ENCODE measurements around the gene PIGP. TPM values are rescaled to one million over a fixed set of nuclear protein-coding genes. Genes with fewer than 3 reads are reported as not detected.
"Not testable (repeated sequence)": the region's sequence is repeated elsewhere in the genome, so short reads cannot be mapped to it uniquely, and the experiment has no call there.

The PIGP gene
- total RNA-seq, 1 experiment from 2014 or later: 13.2 TPM

DNA sequence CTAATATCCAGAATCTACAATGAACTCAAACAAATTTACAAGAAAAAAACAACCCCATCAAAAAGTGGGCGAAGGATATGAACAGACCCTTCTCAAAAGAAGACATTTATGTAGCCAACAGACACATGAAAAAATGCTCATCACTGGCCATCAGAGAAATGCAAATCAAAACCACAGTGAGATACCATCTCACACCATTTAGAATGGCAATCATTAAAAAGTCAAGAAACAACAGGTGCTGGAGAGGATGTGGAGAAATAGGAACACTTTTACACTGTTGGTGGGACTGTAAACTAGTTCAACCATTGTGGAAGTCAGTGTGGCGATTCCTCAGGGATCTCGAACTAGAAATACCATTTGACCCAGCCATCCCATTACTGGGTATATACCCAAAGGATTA, 41.4 kb upstream of the PIGP start:
- not testable (repeated sequence) for H2AFZ ChIP-seq (ENCODE audit: low read length); H3K14ac ChIP-seq (ENCODE audit: insufficient read depth, low read length); H3K23me2 ChIP-seq (ENCODE audit: insufficient read length, low read depth, low read length, poor library complexity, severe bottlenecking); H3K79me2 ChIP-seq (ENCODE audit: insufficient read depth, low read length); H3K4me1 ChIP-seq (ENCODE audit: insufficient read depth, low read length); H2BK15ac ChIP-seq (ENCODE audit: low read depth, low read length); H3T11ph ChIP-seq (ENCODE audit: low read length); H3K23ac ChIP-seq (ENCODE audit: insufficient read length, low read depth, low read length); H3K4me1 Mint-ChIP-seq; DNase-seq; H3K27ac Mint-ChIP-seq; H2AK5ac ChIP-seq (ENCODE audit: insufficient read length, low read length); H3K4ac ChIP-seq (ENCODE audit: low read depth, low read length); H2BK12ac ChIP-seq (ENCODE audit: insufficient read length, low read depth, low read length); H3K9ac ChIP-seq (ENCODE audit: extremely low read depth, insufficient read length, low read length); H2BK20ac ChIP-seq (ENCODE audit: low read depth, low read length, poor library complexity, severe bottlenecking); H3K4me3 Mint-ChIP-seq; H3K27me3 ChIP-seq (ENCODE audit: insufficient read depth, low read length); H3K9me3 ChIP-seq (ENCODE audit: control insufficient read depth, low read depth, low read length); H3K79me1 ChIP-seq (ENCODE audit: insufficient read depth, low read depth, low read length, poor library complexity, severe bottlenecking); H3K27ac ChIP-seq (ENCODE audit: insufficient read length, low read depth, low read length); H4K91ac ChIP-seq (ENCODE audit: insufficient read length, low read depth, low read length); H2BK5ac ChIP-seq (ENCODE audit: insufficient read length, low read length); H3K27me3 Mint-ChIP-seq (ENCODE audit: low read depth); H4K8ac ChIP-seq (replicated peaks; ENCODE audit: insufficient read length, low read depth, low read length); H3K56ac ChIP-seq (ENCODE audit: insufficient read length, low read depth, low read length); H3K4me2 ChIP-seq (ENCODE audit: insufficient read depth, insufficient read length, low read length); H4K5ac ChIP-seq (ENCODE audit: insufficient read length, low read depth, low read length); H4K20me1 ChIP-seq (ENCODE audit: control insufficient read depth, insufficient read depth, insufficient read length); H2BK120ac ChIP-seq (ENCODE audit: low read depth, low read length, poor library complexity, severe bottlenecking); H3K18ac ChIP-seq (ENCODE audit: insufficient read length, low read depth, low read length)
- H3K36me3 Mint-ChIP-seq (ENCODE audit: insufficient read depth in 1 of 3, low read depth in 3 of 3): peaks cover 14 to 22% (median 15%) of the 10 kb centered on the region in 3 experiments
- no CpG with 5 or more reads among the region's 3 CpGs for WGBS (ENCODE audit: extremely low coverage, insufficient read length, low lambda C conversion rate)
- H3K9me3 Mint-ChIP-seq: peaks cover 25 to 27% of the 10 kb centered on the region in 2 experiments

GRCh38 chr21:37111029-37111428, 38.2 kb upstream of the PIGP start:
- not testable (repeated sequence) for H3K14ac ChIP-seq (ENCODE audit: insufficient read depth, low read length); DNase-seq; H3K18ac ChIP-seq (ENCODE audit: insufficient read length, low read depth, low read length); H3K23ac ChIP-seq (ENCODE audit: insufficient read length, low read depth, low read length); H4K91ac ChIP-seq (ENCODE audit: insufficient read length, low read depth, low read length); H2BK20ac ChIP-seq (ENCODE audit: low read depth, low read length, poor library complexity, severe bottlenecking); H3K79me1 ChIP-seq (ENCODE audit: insufficient read depth, low read depth, low read length, poor library complexity, severe bottlenecking); H3K79me2 ChIP-seq (ENCODE audit: insufficient read depth, low read length); H2AK5ac ChIP-seq (ENCODE audit: insufficient read length, low read length); H2AFZ ChIP-seq (ENCODE audit: low read length); H3K23me2 ChIP-seq (ENCODE audit: insufficient read length, low read depth, low read length, poor library complexity, severe bottlenecking); H3T11ph ChIP-seq (ENCODE audit: low read length); H4K5ac ChIP-seq (ENCODE audit: insufficient read length, low read depth, low read length); H3K4me1 ChIP-seq (ENCODE audit: insufficient read depth, low read length); H3K4ac ChIP-seq (ENCODE audit: low read depth, low read length); H3K27me3 ChIP-seq (ENCODE audit: insufficient read depth, low read length); H3K4me2 ChIP-seq (ENCODE audit: insufficient read depth, insufficient read length, low read length); H2BK12ac ChIP-seq (ENCODE audit: insufficient read length, low read depth, low read length); H3K56ac ChIP-seq (ENCODE audit: insufficient read length, low read depth, low read length); H3K9ac ChIP-seq (ENCODE audit: extremely low read depth, insufficient read length, low read length); H4K20me1 ChIP-seq (ENCODE audit: control insufficient read depth, insufficient read depth, insufficient read length); H3K27ac Mint-ChIP-seq; H4K8ac ChIP-seq (replicated peaks; ENCODE audit: insufficient read length, low read depth, low read length); H2BK5ac ChIP-seq (ENCODE audit: insufficient read length, low read length); H3K9me3 ChIP-seq (ENCODE audit: control insufficient read depth, low read depth, low read length); H3K27ac ChIP-seq (ENCODE audit: insufficient read length, low read depth, low read length); H2BK15ac ChIP-seq (ENCODE audit: low read depth, low read length); H3K4me1 Mint-ChIP-seq; H2BK120ac ChIP-seq (ENCODE audit: low read depth, low read length, poor library complexity, severe bottlenecking); H3K4me3 Mint-ChIP-seq; H3K27me3 Mint-ChIP-seq (ENCODE audit: low read depth)
- H3K9me3 Mint-ChIP-seq: peaks cover 52 to 53% of the 10 kb centered on the region in 2 experiments
- no CpG with 5 or more reads among the region's 6 CpGs for WGBS (ENCODE audit: extremely low coverage, insufficient read length, low lambda C conversion rate)
- H3K36me3 Mint-ChIP-seq (ENCODE audit: insufficient read depth in 1 of 3, low read depth in 3 of 3): peaks cover 32 to 47% (median 37%) of the 10 kb centered on the region in 3 experiments

Measured in H9 (cell line).